Spleen (tissue), 11 donors: ENCODE measurements around the gene CST9L. TPM values are rescaled to one million over a fixed set of nuclear protein-coding genes. Genes with fewer than 3 reads are reported as not detected.

Experiments
- DNase-seq: peaks from one replicate; pipeline ENCODE4 v3.0.0-alpha.2; 2020
- H3K27ac ChIP-seq, 8 donors: fragments of 200-600 bp; sonication (generic) in 7 of 8; 1 replicate in 4 of 8; 2 replicates in 4 of 8; pipeline versions ENCODE4 v1.5.0 to v1.8.0; 2016 to 2021; ENCODE audit warnings: inconsistent platforms in 4 of 8, mild to moderate bottlenecking in 4 of 8, moderate library complexity in 1 of 8
- H3K27me3 ChIP-seq, 7 donors: fragments of 200-600 bp; sonication (generic) in 6 of 7; replicated peaks in 1 of 7; 1 replicate in 4 of 7; 2 replicates in 3 of 7; pipeline versions ENCODE4 v1.5.0 to v1.8.0; 2016 to 2021; ENCODE audit warnings: inconsistent platforms in 3 of 7, mild to moderate bottlenecking in 1 of 7
- H3K36me3 ChIP-seq, 6 donors: fragments of 200-600 bp; sonication (generic) in 5 of 6; 1 replicate in 4 of 6; 2 replicates in 2 of 6; pipeline versions ENCODE4 v1.5.0 to v1.8.0; 2016 to 2021; ENCODE audit warnings: inconsistent platforms in 2 of 6
- H3K4me1 ChIP-seq, 6 donors: fragments of 200-600 bp; sonication (generic) in 5 of 6; 1 replicate in 3 of 6; 2 replicates in 3 of 6; pipeline versions ENCODE4 v1.5.0 to v1.8.0; 2016 to 2021; ENCODE audit warnings: inconsistent platforms in 3 of 6
- H3K4me3 ChIP-seq, 8 donors: fragments of 200-600 bp; sonication (generic) in 7 of 8; 1 replicate in 4 of 8; 2 replicates in 4 of 8; pipeline versions ENCODE4 v1.5.0 to v1.8.0; 2016 to 2021; ENCODE audit warnings: inconsistent platforms in 4 of 8, mild to moderate bottlenecking in 4 of 8, moderate library complexity in 2 of 8
- H3K9me3 ChIP-seq, 8 donors: fragments of 200-600 bp; sonication (generic) in 7 of 8; 1 replicate in 4 of 8; 2 replicates in 4 of 8; pipeline versions ENCODE4 v1.5.0 to v1.8.0; 2016 to 2021; ENCODE audit warnings: inconsistent platforms in 4 of 8
- CTCF ChIP-seq, 11 experiments: fragments of 200-600 bp in 7 of 11; fragments of 450-650 bp in 4 of 11; sonication (generic) in 4 of 11; IDR thresholded peaks in 8 of 11; conservative IDR thresholded peaks in 3 of 11; 1 replicate in 7 of 11; 2 replicates in 4 of 11; pipeline versions ENCODE4 v1.4.0 to v1.8.0; 2016 to 2021; ENCODE audit warnings: antibody characterized with exemption in 11 of 11, inconsistent platforms in 4 of 11, mild to moderate bottlenecking in 1 of 11
- POLR2A ChIP-seq, 3 donors: fragments of 450-650 bp; IDR thresholded peaks; one replicate each; pipeline ENCODE4 v1.5.1; 2017; ENCODE audit warnings: antibody characterized with exemption in 3 of 3, mild to moderate bottlenecking in 1 of 3
- POLR2AphosphoS5 ChIP-seq, 3 donors: sonication (generic); formaldehyde crosslinking; IDR thresholded peaks; one replicate each; pipeline ENCODE4 v1.5.1; 2017; ENCODE audit warnings: antibody characterized with exemption in 3 of 3
- WGBS, 5 donors: extraction: QIAGEN DNeasy Blood & Tissue Kit in 3 of 5; methylation state at CpG; one replicate each; pipeline versions ENCODE4 v1.1.5 to v1.1.7; 2013 to 2018; 5-methylcytosine and 5-hydroxymethylcytosine counted together
- intact Hi-C: fragments of 100-400 bp; cut with DNase I; formaldehyde crosslinking; loops from one replicate; pipeline ENCODE4 v1.15.0; 2023; ENCODE audit warnings: low total_unique reads
- polyA plus RNA-seq, 3 donors: library from polyadenylated mRNA; stranded (reverse); fragments of 200-250 nt; gene quantifications; one replicate each; pipeline ENCODE4 v1.2.1, GENCODE V29; 2013
- total RNA-seq, 7 donors: library from RNA; depleted of rRNA in 3 of 7; stranded (reverse); fragments of >200 nt in 3 of 7; fragmentation: NEBNext Ultra II Directional in 4 of 7; extraction: Animal tissue kit (Norgen Biotek cat#: 25700) in 4 of 7; gene quantifications; one replicate each; pipeline versions ENCODE4 v1.1.0 to v1.2.1, GENCODE V29; 2016 to 2021
- donor health status: healthy with polysubstance abuse.
- donor health status: DM: no; HTN: no; CAD: no; lungs with moderate emphysema.
- donor health status: DM: no; HTN: no; CAD: no.
- donor health status: Bipolar disorder and iron deficiency.
- donor health status: healthy.
- donor health status: DM: no; HTN: no; CAD: no.
- donor health status: DM: yes; HTN: yes; CAD: no.

Gene CST9L
- total and polyA plus RNA-seq, 10 donors: not detected

- no peak overlapping the region for H3K27ac ChIP-seq
- H3K9me3 ChIP-seq: peaks cover 0 to 23% (median 16%) of the 10 kb centered on the region in 8 donors
- TF ChIP-seq POLR2AphosphoS5 (IDR thresholded peaks at IDR 0.05) (no peak), CTCF (IDR thresholded peaks at IDR 0.05 in 8 of 11, conservative IDR thresholded peaks at IDR 0.05 in 3 of 11) (no peak), POLR2A (IDR thresholded peaks at IDR 0.05) (no peak)
- H3K36me3 ChIP-seq: no peaks in the 10 kb centered on the region
- no peaks in the 10 kb centered on the region for H3K27me3 ChIP-seq
- no peak overlapping the region for H3K4me3 ChIP-seq
- DNase-seq: no peak
- 66 to 80% (median 79%) methylated on average over 1 of the region's 1 CpG for whole genome bisulfite sequencing, 5 donors
- intact Hi-C loops: no loop called here
- H3K4me1 ChIP-seq: no peaks in the 10 kb centered on the region
Measured at GRCh38 chr20:23532533-23532932, 35.8 kb downstream of the CST9L start.

DNA sequence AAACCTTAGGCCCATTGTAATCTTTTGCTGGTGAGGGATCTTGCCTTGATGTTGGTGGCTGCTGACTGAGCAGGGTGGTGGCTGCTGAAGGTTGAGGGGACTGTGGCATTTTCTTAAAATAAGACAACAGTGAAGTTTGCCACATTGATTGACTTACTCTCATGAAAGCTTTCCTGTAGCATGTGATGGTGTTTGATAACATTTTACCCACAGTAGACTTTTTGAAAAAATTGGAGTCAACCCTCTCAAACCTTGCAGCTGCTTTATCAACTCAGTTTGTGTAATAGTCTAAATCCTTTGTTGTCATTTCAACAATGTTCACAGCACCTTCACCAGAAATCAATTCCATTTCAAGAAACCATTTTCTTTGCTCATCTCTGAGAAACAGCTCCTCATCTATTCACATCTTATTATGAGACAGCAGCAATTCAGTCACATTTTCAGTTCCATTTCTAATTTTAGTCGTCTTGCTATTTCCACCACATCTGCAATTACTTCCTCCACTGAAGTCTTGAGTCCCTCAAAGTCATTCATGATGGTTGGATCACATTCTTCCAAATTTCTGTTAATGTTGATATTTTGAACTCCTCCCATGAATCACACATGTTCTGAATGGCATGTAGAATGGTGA lies 37.2 kb downstream of the CST9L start:
- no peaks in the 10 kb centered on the region for H3K36me3 ChIP-seq

GRCh38 chr20:23528867-23529431 lies 39.3 kb downstream of the CST9L start:
- DNase-seq: no peak
- intact Hi-C loops: no loop called here

More for the DNA sequence above, 37.2 kb downstream of the CST9L start:
- Histone ChIP-seq H3K27ac (no peak overlapping the region), H3K4me1 (no peaks in the 10 kb centered on the region), H3K4me3 (no peak overlapping the region), H3K27me3 (no peaks in the 10 kb centered on the region), H3K9me3 (peaks cover 0 to 27% (median 16%) of the 10 kb centered on the region in 8 donors)
- no peak for DNase-seq
- intact Hi-C loops: no loop called here
- TF ChIP-seq POLR2A (IDR thresholded peaks at IDR 0.05) (no peak), CTCF (IDR thresholded peaks at IDR 0.05 in 8 of 11, conservative IDR thresholded peaks at IDR 0.05 in 3 of 11) (no peak), POLR2AphosphoS5 (IDR thresholded peaks at IDR 0.05) (no peak)
- 17 to 35% (median 33%) methylated on average over 1 of the region's 1 CpG for WGBS, 5 donors

More at GRCh38 chr20:23528867-23529431, 39.3 kb downstream of the CST9L start:
- no peaks in the 10 kb centered on the region for H3K4me1 ChIP-seq
- no peaks in the 10 kb centered on the region for H3K36me3 ChIP-seq
- 63 to 86% (median 71%) methylated on average over 1 of the region's 1 CpG for WGBS, 5 donors
- no peak overlapping the region for H3K27ac ChIP-seq
- no peak overlapping the region for H3K4me3 ChIP-seq
- no peaks in the 10 kb centered on the region for H3K27me3 ChIP-seq
- peaks cover 0 to 27% (median 16%) of the 10 kb centered on the region in 8 donors for H3K9me3 ChIP-seq
- TF ChIP-seq POLR2AphosphoS5 (IDR thresholded peaks at IDR 0.05): no peak
- no peak for TF ChIP-seq POLR2A (IDR thresholded peaks at IDR 0.05)
- no peak for TF ChIP-seq CTCF (IDR thresholded peaks at IDR 0.05 in 8 of 11, conservative IDR thresholded peaks at IDR 0.05 in 3 of 11)
